Fibroblast of pulmonary artery (primary cell): ENCODE results near the gene ZNF804B.

Source experiments
- DNase-seq: peaks from one replicate; pipeline ENCODE4 v3.0.0-alpha.2; 2010; ENCODE audit warnings: low read depth
- H3K4me3 ChIP-seq: replicated peaks from 2 replicates; pipeline ENCODE4 v1.5.1; 2011; ENCODE audit warnings: low read depth, mild to moderate bottlenecking, control low read depth, low read length, moderate library complexity
- TF ChIP-seq, protein P1 (sequence below): IDR thresholded peaks from 2 replicates; pipeline ENCODE4 v1.5.1; 2011; ENCODE audit warnings: mild to moderate bottlenecking, control low read depth, low read length, inconsistent platforms; ENCODE audit errors: missing control alignments

ZNF804B gene

GRCh38 chr7:89021741-89022140, 262.2 kb downstream of the ZNF804B start:
- H3K4me3 ChIP-seq: no peak overlapping the region
- TF ChIP-seq, protein P1, sequence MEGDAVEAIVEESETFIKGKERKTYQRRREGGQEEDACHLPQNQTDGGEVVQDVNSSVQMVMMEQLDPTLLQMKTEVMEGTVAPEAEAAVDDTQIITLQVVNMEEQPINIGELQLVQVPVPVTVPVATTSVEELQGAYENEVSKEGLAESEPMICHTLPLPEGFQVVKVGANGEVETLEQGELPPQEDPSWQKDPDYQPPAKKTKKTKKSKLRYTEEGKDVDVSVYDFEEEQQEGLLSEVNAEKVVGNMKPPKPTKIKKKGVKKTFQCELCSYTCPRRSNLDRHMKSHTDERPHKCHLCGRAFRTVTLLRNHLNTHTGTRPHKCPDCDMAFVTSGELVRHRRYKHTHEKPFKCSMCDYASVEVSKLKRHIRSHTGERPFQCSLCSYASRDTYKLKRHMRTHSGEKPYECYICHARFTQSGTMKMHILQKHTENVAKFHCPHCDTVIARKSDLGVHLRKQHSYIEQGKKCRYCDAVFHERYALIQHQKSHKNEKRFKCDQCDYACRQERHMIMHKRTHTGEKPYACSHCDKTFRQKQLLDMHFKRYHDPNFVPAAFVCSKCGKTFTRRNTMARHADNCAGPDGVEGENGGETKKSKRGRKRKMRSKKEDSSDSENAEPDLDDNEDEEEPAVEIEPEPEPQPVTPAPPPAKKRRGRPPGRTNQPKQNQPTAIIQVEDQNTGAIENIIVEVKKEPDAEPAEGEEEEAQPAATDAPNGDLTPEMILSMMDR: no peak
- no peak for DNase-seq

DNA sequence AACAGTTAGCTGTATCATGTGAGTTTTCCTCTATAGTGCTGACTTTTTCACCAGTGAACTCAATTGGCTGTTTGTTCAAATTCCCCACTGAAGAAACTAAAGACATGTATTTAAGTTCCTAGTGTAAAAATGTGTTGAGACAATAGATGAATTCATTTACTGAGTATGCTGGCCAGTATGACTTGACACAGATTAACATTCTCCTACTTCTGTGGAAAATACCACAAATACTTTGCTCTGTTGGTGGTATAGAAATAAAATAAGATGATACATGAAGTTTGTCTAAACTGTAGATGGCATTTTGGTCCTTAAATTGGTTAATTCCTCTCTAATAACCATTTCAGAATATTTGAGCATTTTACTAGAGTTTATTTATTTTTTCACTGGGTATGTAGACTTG, 263.7 kb downstream of the ZNF804B start:
- H3K4me3 ChIP-seq: no peak overlapping the region
- no peak for DNase-seq
- TF ChIP-seq, protein P1: no peak

- H3K4me3 ChIP-seq: no peak overlapping the region
- DNase-seq: no peak
- TF ChIP-seq, protein P1: no peak
These were observed 264.4 kb downstream of the ZNF804B start for GRCh38 chr7:89023877-89024276.

GRCh38 chr7:89027781-89028180, 268.3 kb downstream of the ZNF804B start:
- no peak for DNase-seq
- H3K4me3 ChIP-seq: no peak overlapping the region
- TF ChIP-seq, protein P1: no peak

- TF ChIP-seq, protein P1: no peak
- no peak for DNase-seq
- no peak overlapping the region for H3K4me3 ChIP-seq
These were observed 268.8 kb downstream of the ZNF804B start for GRCh38 chr7:89028319-89028718.

DNA sequence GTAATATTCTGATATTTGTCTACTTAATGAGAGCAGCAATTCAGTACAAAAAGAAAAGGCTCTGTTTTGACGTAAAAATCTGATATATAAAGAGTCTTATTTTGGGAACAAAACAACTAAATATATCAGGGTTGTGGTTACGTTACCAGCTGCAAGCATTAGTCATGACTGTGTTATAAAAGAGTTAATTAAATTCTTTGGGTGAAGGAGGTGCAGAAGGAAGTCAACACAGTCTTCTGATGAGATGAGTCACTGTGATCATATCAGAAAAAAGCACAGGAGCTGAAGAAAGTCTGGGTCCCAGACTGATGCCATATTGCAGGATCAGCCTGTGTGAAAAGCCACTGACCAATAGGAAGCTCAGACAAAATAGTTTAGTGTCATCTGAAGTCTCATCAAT, 270.4 kb downstream of the ZNF804B start:
- no peak for DNase-seq
- TF ChIP-seq, protein P1: no peak
- H3K4me3 ChIP-seq: no peak overlapping the region

GRCh38 chr7:89041240-89041639, 281.7 kb downstream of the ZNF804B start:
- no peak overlapping the region for H3K4me3 ChIP-seq
- TF ChIP-seq, protein P1: no peak
- no peak for DNase-seq
